Measurements from ENCODE around the gene HOXB9. TPM values are rescaled to one million over a fixed set of nuclear protein-coding genes. Genes with fewer than 3 reads are reported as not detected.
A peak's percentile ranks its signal among the peaks of the same experiment; 100 is the strongest.

Gene HOXB9
- total and polyA plus RNA-seq, 9 of the 15 experiments (the other 6 are each of a cell fraction or from before 2014, with no cell fraction given), result 3.1 to 196 (median 77.6) TPM

DNA sequence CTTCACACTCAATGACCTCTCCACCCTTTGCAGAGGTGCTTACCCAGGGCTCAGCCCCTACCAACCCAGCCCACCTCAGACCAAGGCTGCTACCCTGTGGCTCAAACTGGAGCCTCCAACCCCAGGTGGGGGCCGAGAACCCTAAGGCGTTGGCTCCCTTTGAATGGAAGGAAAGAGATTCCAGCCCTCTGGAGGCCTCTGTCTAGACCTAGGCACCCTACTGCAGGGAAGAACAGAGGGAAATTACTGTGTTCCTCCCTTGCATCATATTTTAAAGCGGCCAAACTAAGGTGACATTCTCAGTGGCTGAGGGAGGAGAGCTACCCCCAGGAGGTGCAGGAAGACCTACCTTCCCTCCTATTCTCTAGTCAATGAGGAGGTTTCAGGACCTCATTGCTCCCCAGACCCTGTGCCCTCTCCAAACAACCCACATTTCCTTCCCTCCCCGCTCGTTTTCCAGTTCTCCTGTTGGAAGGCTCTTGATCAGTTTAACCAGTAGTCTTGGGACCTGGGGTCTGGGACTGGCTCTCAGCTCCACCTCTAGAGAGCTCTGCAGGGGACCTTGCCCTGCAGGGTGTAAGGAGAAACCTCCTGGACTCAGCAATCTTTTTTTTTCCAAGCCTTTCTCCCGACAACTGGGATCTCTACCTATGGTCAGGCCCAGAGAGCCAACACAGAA is 5.6 kb downstream of the HOXB9 start (continued):
- TF ChIP-seq, protein P1, sequence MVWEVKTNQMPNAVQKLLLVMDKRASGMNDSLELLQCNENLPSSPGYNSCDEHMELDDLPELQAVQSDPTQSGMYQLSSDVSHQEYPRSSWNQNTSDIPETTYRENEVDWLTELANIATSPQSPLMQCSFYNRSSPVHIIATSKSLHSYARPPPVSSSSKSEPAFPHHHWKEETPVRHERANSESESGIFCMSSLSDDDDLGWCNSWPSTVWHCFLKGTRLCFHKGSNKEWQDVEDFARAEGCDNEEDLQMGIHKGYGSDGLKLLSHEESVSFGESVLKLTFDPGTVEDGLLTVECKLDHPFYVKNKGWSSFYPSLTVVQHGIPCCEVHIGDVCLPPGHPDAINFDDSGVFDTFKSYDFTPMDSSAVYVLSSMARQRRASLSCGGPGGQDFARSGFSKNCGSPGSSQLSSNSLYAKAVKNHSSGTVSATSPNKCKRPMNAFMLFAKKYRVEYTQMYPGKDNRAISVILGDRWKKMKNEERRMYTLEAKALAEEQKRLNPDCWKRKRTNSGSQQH (CRISPR knock-in tag; IDR thresholded peaks at IDR 0.05), result peak; percentile 58; the same call in 1 of the 2 replicates
- no peak for TF ChIP-seq SP2 (IDR thresholded peaks at IDR 0.05; ENCODE audit: extremely low read depth, low read depth, low read length, poor library complexity, severe bottlenecking)
- peak; percentile 28; the same call in 1 of the 2 replicates for TF ChIP-seq ZNF717 (CRISPR knock-in tag; IDR thresholded peaks at IDR 0.05)
- TF ChIP-seq CEBPB (tag; IDR thresholded peaks at IDR 0.05), result 0 out of 2 replicates have a peak, but pooled peaks have one; percentile 12
- peak; percentile 61 for TF ChIP-seq POLR2B (IDR thresholded peaks at IDR 0.05; ENCODE audit: low read depth, partially characterized antibody)
- TF ChIP-seq, protein P2, sequence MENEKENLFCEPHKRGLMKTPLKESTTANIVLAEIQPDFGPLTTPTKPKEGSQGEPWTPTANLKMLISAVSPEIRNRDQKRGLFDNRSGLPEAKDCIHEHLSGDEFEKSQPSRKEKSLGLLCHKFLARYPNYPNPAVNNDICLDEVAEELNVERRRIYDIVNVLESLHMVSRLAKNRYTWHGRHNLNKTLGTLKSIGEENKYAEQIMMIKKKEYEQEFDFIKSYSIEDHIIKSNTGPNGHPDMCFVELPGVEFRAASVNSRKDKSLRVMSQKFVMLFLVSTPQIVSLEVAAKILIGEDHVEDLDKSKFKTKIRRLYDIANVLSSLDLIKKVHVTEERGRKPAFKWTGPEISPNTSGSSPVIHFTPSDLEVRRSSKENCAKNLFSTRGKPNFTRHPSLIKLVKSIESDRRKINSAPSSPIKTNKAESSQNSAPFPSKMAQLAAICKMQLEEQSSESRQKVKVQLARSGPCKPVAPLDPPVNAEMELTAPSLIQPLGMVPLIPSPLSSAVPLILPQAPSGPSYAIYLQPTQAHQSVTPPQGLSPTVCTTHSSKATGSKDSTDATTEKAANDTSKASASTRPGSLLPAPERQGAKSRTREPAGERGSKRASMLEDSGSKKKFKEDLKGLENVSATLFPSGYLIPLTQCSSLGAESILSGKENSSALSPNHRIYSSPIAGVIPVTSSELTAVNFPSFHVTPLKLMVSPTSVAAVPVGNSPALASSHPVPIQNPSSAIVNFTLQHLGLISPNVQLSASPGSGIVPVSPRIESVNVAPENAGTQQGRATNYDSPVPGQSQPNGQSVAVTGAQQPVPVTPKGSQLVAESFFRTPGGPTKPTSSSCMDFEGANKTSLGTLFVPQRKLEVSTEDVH (IDR thresholded peaks at IDR 0.05; ENCODE audit: low read depth, partially characterized antibody), result peak; percentile 40
- TF ChIP-seq POLR2A (conservative IDR thresholded peaks at IDR 0.05), result peak; percentile 61
- no peak for TF ChIP-seq ZNF408 (CRISPR knock-in tag; IDR thresholded peaks at IDR 0.05; ENCODE audit: low read depth)

Measured in K562 (cell line).